SK-N-SH (cell line): ENCODE data around the gene IVNS1ABP. TPM values are rescaled to one million over a fixed set of nuclear protein-coding genes. Genes with fewer than 3 reads are reported as not detected.

Source experiments
- CTCF ChIA-PET: fragments of 300-600, 350-600 bp; formaldehyde crosslinking; extraction: SDS; loops from one replicate; lab custom pipeline; 2021; lab: Yijun Ruan, JAX
- POLR2A ChIA-PET: fragments of 350-600 bp; sonication (Branson Sonifier 250); formaldehyde crosslinking; extraction: SDS; loops from one replicate; lab custom pipeline; 2020; ENCODE audit warnings: antibody characterized with exemption, inconsistent platforms; lab: Yijun Ruan, JAX
- DNase-seq: peaks from one replicate; pipeline ENCODE4 v3.0.0; 2012
- H2AFZ ChIP-seq: fragments of 200-600 bp; sonication (generic); 2 replicates; pipeline ENCODE4 v1.8.1; 2016; ENCODE audit warnings: antibody characterized with exemption, mild to moderate bottlenecking, low read depth
- H3F3A ChIP-seq: fragments of 200-600 bp; sonication (generic); replicated peaks from 2 replicates; pipeline ENCODE3; 2016; ENCODE audit warnings: antibody characterized with exemption, mild to moderate bottlenecking; ENCODE audit not compliant: insufficient read depth
- H3K27ac ChIP-seq, 2 experiments: fragments of 200-500 bp in 1 of 2; fragments of 200-600 bp in 1 of 2; sonication (Bioruptor generic) in 1 of 2; sonication (generic), shearing (Covaris generic) in 1 of 2; 2 replicates each; pipeline versions ENCODE4 v1.5.1 to v1.6.1; 2014 to 2016; ENCODE audit warnings: low read depth in 2 of 2, inconsistent platforms in 1 of 2, low read length in 1 of 2, mild to moderate bottlenecking in 1 of 2, mixed read lengths in 1 of 2
- H3K27me3 ChIP-seq: fragments of 200-600 bp; sonication (generic), shearing (Covaris generic); 2 replicates; pipeline ENCODE4 v1.6.1; 2016; ENCODE audit warnings: mixed run types; ENCODE audit not compliant: insufficient read depth
- H3K36me3 ChIP-seq, 2 experiments: fragments of 200-500 bp in 1 of 2; fragments of 200-600 bp in 1 of 2; sonication (Bioruptor generic) in 1 of 2; sonication (generic) in 1 of 2; replicated peaks in 1 of 2; 2 replicates each; pipeline versions ENCODE3 to v1.5.1; 2014 to 2016; ENCODE audit warnings: low read length in 1 of 2, mild to moderate bottlenecking in 1 of 2; ENCODE audit not compliant: insufficient read depth in 2 of 2, control insufficient read depth in 1 of 2
- H3K4me1 ChIP-seq, 2 experiments: fragments of 200-500 bp in 1 of 2; fragments of 200-600 bp in 1 of 2; sonication (Bioruptor generic) in 1 of 2; sonication (generic), shearing (Covaris generic) in 1 of 2; 2 replicates each; pipeline versions ENCODE4 v1.5.1 to v1.6.1; 2014 to 2016; ENCODE audit warnings: low read depth in 1 of 2, low read length in 1 of 2, mixed run types in 1 of 2; ENCODE audit not compliant: insufficient read depth in 2 of 2, control insufficient read depth in 1 of 2
- H3K4me2 ChIP-seq: fragments of 200-600 bp; sonication (generic), shearing (Covaris generic); 2 replicates; pipeline ENCODE4 v1.6.1; 2017; ENCODE audit warnings: mixed run types
- H3K4me3 ChIP-seq, 2 experiments: fragments of 200-500 bp in 1 of 2; fragments of 200-600 bp in 1 of 2; sonication (Bioruptor generic) in 1 of 2; sonication (generic), shearing (Covaris generic) in 1 of 2; 2 replicates each; pipeline versions ENCODE4 v1.5.1 to v1.8.1; 2014 to 2016; ENCODE audit warnings: low read depth in 2 of 2, inconsistent platforms in 1 of 2, low read length in 1 of 2, mild to moderate bottlenecking in 1 of 2, mixed read lengths in 1 of 2, moderate library complexity in 1 of 2
- H3K79me2 ChIP-seq: fragments of 200-600 bp; sonication (generic); 2 replicates; pipeline ENCODE4 v1.8.1; 2017; ENCODE audit warnings: mild to moderate bottlenecking; ENCODE audit not compliant: insufficient read depth
- H3K9ac ChIP-seq: fragments of 200-600 bp; sonication (generic); 2 replicates; pipeline ENCODE4 v1.6.1; 2017; ENCODE audit warnings: mixed run types
- H3K9me2 ChIP-seq: fragments of 200-600 bp; sonication (generic); 2 replicates; pipeline ENCODE4 v1.6.1; 2017; ENCODE audit warnings: mixed run types
- H3K9me3 ChIP-seq: fragments of 200-600 bp; sonication (generic); 2 replicates; pipeline ENCODE4 v1.6.1; 2017; ENCODE audit warnings: mixed run types, mild to moderate bottlenecking, moderate library complexity
- H4K20me1 ChIP-seq: fragments of 200-600 bp; sonication (generic); 2 replicates; pipeline ENCODE4 v1.6.1; 2017; ENCODE audit warnings: mild to moderate bottlenecking, mixed run types; ENCODE audit not compliant: insufficient read depth
- ELF1 ChIP-seq: IDR thresholded peaks from 2 replicates; pipeline ENCODE4 v1.4.0; 2012
- EZH2phosphoT487 ChIP-seq: fragments of 200-600 bp; sonication (generic); IDR thresholded peaks from 2 replicates; pipeline ENCODE4 v1.6.1; 2017; ENCODE audit warnings: low read depth, mixed run types, mild to moderate bottlenecking, antibody characterized with exemption, moderate library complexity, borderline replicate concordance
- FOSL2 ChIP-seq: IDR thresholded peaks from 2 replicates; pipeline ENCODE4 v1.4.0; 2012; ENCODE audit warnings: low read depth, mild to moderate bottlenecking, moderate library complexity, borderline replicate concordance
- GABPA ChIP-seq: IDR thresholded peaks from 2 replicates; pipeline ENCODE4 v1.4.0; 2012; ENCODE audit warnings: low read depth, mild to moderate bottlenecking
- MEF2A ChIP-seq: IDR thresholded peaks from 2 replicates; pipeline ENCODE4 v1.4.0; 2012; ENCODE audit warnings: low read depth, borderline replicate concordance
- MXI1 ChIP-seq: IDR thresholded peaks from 2 replicates; pipeline ENCODE4 v1.6.1; 2012; ENCODE audit warnings: mild to moderate bottlenecking, low read depth, low read length, improper control_type of control experiment
- NRF1 ChIP-seq: IDR thresholded peaks from 2 replicates; pipeline ENCODE4 v1.6.1; 2012; ENCODE audit warnings: low read depth, mild to moderate bottlenecking, low read length
- POLR2AphosphoS5 ChIP-seq: IDR thresholded peaks from 2 replicates; pipeline ENCODE4 v1.6.1; 2012; ENCODE audit warnings: low read depth, low read length
- RAD21 ChIP-seq: IDR thresholded peaks from 2 replicates; pipeline ENCODE4 v1.6.1; 2012; ENCODE audit warnings: mild to moderate bottlenecking, low read length
- RCOR1 ChIP-seq: fragments of 150-350 bp; IDR thresholded peaks from 2 replicates; pipeline ENCODE4 v1.6.1; 2017; ENCODE audit warnings: antibody characterized with exemption, low read length
- RFX5 ChIP-seq: IDR thresholded peaks from 2 replicates; pipeline ENCODE4 v1.6.1; 2012; ENCODE audit warnings: mild to moderate bottlenecking, improper control_type of control experiment, low read length
- SMC3 ChIP-seq: IDR thresholded peaks from 2 replicates; pipeline ENCODE4 v1.6.1; 2012; ENCODE audit warnings: low read depth, low read length, improper control_type of control experiment
- WGBS: methylation state at CpG from one replicate; pipeline ENCODE4 v1.1.6; 2017; ENCODE audit warnings: low lambda C conversion rate; 5-methylcytosine and 5-hydroxymethylcytosine counted together
- polyA plus RNA-seq, 3 experiments: library from polyadenylated mRNA; depleted of rRNA; stranded (reverse); fragments of >200 nt; gene quantifications; 2 replicates each; pipeline ENCODE4 v1.2.3, GENCODE V29; 2012
- TF ChIP-seq, protein P1 (sequence below): IDR thresholded peaks from 2 replicates; pipeline ENCODE4 v1.4.0; 2012; ENCODE audit warnings: low read depth, borderline replicate concordance
- TF ChIP-seq, protein P2 (sequence below): fragments of 150-350 bp; IDR thresholded peaks from 2 replicates; pipeline ENCODE4 v1.6.1; 2017; ENCODE audit warnings: antibody characterized with exemption, low read length, low read depth, borderline replicate concordance

The IVNS1ABP gene
- polyA plus RNA-seq, 1 of the 3 experiments (the other 2 are of a cell fraction): 24.5 TPM

- H3K9me2 ChIP-seq: no peaks in the 10 kb centered on the region
- H3K79me2 ChIP-seq: no peaks in the 10 kb centered on the region
- H3K36me3 ChIP-seq: no peaks in the 10 kb centered on the region
- H3K4me3 ChIP-seq: no peak overlapping the region
- H3K27ac ChIP-seq: no peak overlapping the region
- POLR2A ChIA-PET: no interaction called here
- no peaks in the 10 kb centered on the region; a peak in 3 of 4 replicates for H3K4me1 ChIP-seq
- no peak overlapping the region for H3K4me2 ChIP-seq
- CTCF ChIA-PET: no interaction called here
- no peaks in the 10 kb centered on the region for H4K20me1 ChIP-seq
- no peak overlapping the region for H3K9ac ChIP-seq
- H2AFZ ChIP-seq: no peak overlapping the region
- H3F3A ChIP-seq: no peaks in the 10 kb centered on the region
- no peaks in the 10 kb centered on the region for H3K27me3 ChIP-seq
- TF ChIP-seq NRF1 (no peak), RAD21 (no peak), MEF2A (no peak), POLR2AphosphoS5 (no peak), MXI1 (no peak)
- TF ChIP-seq, protein P1, sequence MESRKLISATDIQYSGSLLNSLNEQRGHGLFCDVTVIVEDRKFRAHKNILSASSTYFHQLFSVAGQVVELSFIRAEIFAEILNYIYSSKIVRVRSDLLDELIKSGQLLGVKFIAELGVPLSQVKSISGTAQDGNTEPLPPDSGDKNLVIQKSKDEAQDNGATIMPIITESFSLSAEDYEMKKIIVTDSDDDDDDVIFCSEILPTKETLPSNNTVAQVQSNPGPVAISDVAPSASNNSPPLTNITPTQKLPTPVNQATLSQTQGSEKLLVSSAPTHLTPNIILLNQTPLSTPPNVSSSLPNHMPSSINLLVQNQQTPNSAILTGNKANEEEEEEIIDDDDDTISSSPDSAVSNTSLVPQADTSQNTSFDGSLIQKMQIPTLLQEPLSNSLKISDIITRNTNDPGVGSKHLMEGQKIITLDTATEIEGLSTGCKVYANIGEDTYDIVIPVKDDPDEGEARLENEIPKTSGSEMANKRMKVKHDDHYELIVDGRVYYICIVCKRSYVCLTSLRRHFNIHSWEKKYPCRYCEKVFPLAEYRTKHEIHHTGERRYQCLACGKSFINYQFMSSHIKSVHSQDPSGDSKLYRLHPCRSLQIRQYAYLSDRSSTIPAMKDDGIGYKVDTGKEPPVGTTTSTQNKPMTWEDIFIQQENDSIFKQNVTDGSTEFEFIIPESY: no peak
- H3K9me3 ChIP-seq: no peaks in the 10 kb centered on the region
- WGBS: 60% methylated on average over 4 of the region's 4 CpGs
- no peak for DNase-seq
Measured at GRCh38 chr1:185334182-185334581, 17.1 kb upstream of the IVNS1ABP start.

DNA sequence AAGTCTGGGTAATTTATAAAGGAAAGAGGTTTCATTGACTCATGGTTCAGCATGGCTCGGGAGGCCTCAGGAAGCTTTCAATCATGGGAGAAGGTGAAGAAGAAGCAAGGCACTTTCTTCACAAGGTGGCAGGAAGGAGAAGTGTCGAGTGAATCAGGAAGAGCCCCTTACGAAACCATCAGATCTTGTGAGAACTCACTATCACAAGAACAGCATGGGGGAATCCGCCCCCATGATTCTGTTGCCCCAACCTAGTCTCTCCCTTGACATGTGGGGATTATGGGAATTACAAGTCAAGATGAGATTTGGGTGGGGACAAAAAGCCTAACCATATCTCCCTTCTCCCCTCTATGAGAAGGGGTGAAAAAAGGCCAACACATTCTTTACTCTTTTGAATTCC, 11.2 kb upstream of the IVNS1ABP start:
- H3K36me3 ChIP-seq: no peaks in the 10 kb centered on the region
- no peaks in the 10 kb centered on the region for H3F3A ChIP-seq
- no peaks in the 10 kb centered on the region for H3K79me2 ChIP-seq
- H3K9me2 ChIP-seq: no peaks in the 10 kb centered on the region
- no peak overlapping the region for H3K4me3 ChIP-seq
- H4K20me1 ChIP-seq: no peaks in the 10 kb centered on the region
- no peaks in the 10 kb centered on the region for H3K27me3 ChIP-seq
- ChIA-PET POLR2A (no interaction called here), CTCF (no interaction called here)
- TF ChIP-seq GABPA (no peak), EZH2phosphoT487 (no peak), MEF2A (no peak), RCOR1 (no peak), RFX5 (no peak), FOSL2 (no peak), SMC3 (no peak), ELF1 (no peak)
- TF ChIP-seq, protein P2, sequence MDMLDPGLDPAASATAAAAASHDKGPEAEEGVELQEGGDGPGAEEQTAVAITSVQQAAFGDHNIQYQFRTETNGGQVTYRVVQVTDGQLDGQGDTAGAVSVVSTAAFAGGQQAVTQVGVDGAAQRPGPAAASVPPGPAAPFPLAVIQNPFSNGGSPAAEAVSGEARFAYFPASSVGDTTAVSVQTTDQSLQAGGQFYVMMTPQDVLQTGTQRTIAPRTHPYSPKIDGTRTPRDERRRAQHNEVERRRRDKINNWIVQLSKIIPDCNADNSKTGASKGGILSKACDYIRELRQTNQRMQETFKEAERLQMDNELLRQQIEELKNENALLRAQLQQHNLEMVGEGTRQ: no peak
- no peak overlapping the region for H2AFZ ChIP-seq
- no peak for DNase-seq
- no peaks in the 10 kb centered on the region for H3K9me3 ChIP-seq
- no peak overlapping the region for H3K9ac ChIP-seq
- no peak overlapping the region for H3K4me2 ChIP-seq
- H3K4me1 ChIP-seq: no peaks in the 10 kb centered on the region
- WGBS: 77% methylated on average over 4 of the region's 4 CpGs
- H3K27ac ChIP-seq: no peak overlapping the region
